Ureter (tissue), 1 donor: ENCODE results near the gene SLC6A8. TPM values are rescaled to one million over a fixed set of nuclear protein-coding genes. Genes with fewer than 3 reads are reported as not detected.
"Not testable (repeated sequence)": the region's sequence is repeated elsewhere in the genome, so short reads cannot be mapped to it uniquely, and the experiment has no call there.

Experiments used
- DNase-seq: peaks from one replicate; pipeline ENCODE4 v3.0.0-alpha.2; 2020; ENCODE audit warnings: low spot score
- total RNA-seq: library from RNA; stranded (reverse); gene quantifications from one replicate; pipeline ENCODE4 v1.2.4, GENCODE V29; 2023
- donor health status: DM: yes; HTN: yes; CAD: no.

The SLC6A8 gene
- total RNA-seq, 1 donor from 2014 or later: 70.3 TPM

DNA sequence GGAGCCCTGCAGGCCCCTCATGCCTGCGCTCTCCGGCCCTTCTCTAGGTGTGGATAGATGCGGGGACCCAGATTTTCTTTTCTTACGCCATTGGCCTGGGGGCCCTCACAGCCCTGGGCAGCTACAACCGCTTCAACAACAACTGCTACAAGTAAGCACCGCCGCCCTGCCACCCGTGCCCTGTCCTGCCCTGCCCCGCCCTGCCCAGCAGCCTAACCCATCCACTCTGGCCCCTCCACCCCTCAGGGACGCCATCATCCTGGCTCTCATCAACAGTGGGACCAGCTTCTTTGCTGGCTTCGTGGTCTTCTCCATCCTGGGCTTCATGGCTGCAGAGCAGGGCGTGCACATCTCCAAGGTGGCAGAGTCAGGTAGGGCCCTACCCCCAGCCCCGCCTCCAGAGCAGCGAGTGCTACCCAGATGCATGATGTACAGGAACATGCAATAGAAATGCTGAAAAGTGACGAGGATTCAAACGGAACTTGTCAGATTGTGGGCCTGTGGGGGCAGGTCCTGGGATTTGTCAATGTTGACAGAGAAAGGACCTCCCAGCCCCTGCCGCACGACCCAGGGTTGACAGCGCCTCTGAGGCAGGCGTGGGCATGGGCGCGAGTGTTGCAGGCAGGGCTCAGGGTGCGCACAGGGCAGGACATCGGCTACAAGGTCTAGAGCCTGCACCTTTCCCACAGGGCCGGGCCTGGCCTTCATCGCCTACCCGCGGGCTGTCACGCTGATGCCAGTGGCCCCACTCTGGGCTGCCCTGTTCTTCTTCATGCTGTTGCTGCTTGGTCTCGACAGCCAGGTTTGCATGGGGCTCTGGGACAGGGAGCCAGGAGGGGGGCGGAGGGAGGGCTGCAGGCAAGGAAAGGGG, 5.7 kb downstream of the SLC6A8 start:
- DNase-seq: no peak

DNA sequence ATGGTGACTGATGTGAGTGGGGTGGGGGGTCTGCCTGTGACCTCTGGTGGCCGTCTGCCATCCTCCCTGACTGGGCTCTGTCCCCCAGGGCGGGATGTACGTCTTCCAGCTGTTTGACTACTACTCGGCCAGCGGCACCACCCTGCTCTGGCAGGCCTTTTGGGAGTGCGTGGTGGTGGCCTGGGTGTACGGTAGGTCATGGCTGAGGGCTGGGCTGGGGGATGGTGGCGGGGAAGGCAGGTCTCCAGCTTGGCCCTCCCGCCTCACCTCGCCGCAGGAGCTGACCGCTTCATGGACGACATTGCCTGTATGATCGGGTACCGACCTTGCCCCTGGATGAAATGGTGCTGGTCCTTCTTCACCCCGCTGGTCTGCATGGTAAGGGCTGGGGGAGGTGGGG, 6.5 kb downstream of the SLC6A8 start:
- DNase-seq: not testable (repeated sequence)

GRCh38 chrX:153694687-153695270, 7.1 kb downstream of the SLC6A8 start:
- DNase-seq: no peak

GRCh38 chrX:153696100-153696499, 8.4 kb downstream of the SLC6A8 start:
- DNase-seq: no peak

DNA sequence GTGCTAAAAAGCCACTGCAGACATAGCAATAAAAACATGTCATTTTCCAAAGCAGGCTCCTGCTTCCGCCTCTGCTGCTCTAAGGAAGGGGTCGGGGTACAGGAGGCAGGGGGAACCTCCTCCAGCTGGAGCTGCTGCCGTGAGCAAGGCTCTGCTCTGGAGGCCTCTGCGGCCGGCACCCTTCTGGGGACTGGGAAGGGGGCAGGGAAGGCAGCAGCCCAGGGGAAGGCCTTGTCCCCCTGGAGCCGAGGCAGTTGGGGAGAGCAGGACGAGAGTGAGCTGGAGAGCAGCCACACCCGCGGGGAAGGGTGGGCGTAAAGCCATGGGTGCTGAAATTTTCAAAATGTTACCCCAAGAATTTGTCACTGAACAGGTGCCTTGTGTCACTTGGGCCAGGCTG, 8.8 kb downstream of the SLC6A8 start:
- DNase-seq: not testable (repeated sequence)

DNA sequence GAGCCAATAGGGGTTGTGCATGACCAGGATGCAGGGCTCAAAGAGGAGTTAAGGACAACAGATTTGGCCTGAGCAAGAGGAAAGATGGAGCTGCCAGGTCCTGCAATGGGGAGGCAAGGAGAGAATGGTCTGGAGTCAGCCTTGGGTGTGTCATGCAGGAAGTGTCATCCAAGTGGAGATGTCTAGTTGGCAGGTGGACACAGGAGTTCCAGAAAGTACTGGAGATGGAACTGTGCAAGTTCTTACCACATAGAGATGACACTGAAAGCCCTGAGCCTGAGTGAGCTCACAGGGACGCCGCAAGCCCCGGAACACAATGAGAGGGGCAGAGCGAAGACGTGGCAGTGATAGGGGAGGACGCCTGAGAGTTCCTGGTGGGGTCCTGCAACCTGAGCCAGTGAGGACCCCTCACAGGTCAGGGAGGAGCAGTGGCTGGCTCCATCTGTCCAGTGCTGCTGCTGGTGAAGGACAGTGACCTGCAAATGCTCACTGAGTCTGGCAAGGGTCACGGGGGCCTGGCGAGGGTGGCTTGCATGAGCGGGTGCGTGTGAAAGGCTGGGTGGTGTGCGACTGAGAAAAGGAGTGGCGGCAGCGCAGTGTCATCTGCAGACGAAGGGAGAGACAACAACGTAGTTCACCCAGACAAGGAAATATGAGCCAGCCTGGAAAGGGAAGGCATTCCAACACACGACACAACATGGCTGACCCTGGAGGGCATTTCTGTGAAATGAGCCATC, 9.4 kb downstream of the SLC6A8 start:
- not testable (repeated sequence) for DNase-seq

DNA sequence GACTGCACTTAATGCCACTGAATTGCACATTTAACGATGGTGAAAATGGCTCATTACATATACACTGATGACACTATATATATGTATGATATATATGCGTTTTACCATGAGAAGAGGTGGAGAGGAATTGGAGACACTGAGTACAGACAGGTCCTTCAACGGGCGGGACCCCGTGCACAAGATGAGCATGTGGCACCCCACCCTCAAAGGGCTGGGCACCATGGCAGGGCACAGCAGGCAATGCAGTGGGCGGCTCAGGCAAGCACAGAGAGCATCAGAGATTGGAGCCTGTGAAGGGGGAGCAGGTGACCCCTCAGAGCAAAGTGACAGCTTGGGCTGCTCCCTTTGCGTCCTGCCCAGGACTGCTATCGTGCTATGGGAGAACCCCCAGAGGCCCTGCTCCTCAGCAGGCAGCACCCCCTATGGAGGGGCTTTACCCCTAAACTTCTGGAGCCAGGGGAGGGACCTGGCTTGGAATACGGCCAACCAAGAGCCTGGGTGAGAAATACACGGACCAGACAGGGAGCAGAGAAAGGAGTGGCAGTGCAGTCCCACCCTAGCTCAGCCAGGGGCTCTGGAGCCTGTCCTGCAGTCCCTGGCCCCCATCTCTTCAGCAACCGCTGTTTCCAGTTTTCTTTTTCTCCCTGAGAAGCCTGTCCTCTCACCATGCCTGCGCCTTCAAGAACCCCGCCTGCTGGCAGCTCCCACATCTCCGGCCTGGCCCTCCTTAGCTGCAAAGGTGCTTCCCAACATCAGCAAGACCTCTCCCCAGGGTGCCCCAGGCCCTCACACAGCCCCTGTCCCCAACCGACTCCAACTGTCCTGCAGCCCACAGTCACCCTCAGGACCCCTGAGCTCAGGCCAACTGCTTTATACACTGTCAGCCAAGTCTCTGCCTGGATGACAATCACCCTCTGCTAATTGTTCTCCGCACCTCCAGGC, 10.5 kb downstream of the SLC6A8 start:
- no peak for DNase-seq

- DNase-seq: not testable (repeated sequence)
Observed at GRCh38 chrX:153699210-153699783, 11.6 kb downstream of the SLC6A8 start.

DNA sequence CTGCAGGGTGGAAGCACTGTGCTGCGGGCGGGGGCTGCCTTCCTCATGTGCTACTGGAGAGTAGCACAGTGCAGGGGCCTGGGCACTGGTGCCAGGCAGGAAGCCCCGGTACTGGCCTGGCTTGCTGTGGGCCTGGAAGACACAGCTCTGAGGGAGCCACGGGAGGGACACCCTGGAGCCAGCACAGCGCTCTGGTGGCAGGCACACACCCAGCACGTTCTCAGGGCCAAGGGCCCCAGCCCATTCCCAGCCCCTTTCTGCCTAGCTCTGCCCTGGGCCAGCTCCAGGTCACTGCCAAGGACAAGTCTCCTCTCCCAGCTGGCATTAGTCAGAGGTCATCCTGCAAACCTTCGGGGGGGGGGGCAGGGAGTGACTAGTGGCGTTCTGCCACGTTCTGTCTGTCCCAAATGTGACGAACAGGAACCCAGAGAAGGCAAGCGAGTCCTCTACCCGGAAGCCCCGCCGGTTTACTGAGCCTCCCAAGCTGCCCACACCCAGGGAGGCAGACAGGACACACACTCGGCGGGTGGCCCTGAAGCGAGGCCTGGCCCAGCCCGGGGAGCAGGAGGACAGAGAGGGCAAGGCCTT, 12.2 kb downstream of the SLC6A8 start:
- DNase-seq: not testable (repeated sequence)

- no peak for DNase-seq
Observed at GRCh38 chrX:153700376-153700945, 12.7 kb downstream of the SLC6A8 start.

- DNase-seq: no peak
Observed at GRCh38 chrX:153700967-153701366, 13.2 kb downstream of the SLC6A8 start.

DNA sequence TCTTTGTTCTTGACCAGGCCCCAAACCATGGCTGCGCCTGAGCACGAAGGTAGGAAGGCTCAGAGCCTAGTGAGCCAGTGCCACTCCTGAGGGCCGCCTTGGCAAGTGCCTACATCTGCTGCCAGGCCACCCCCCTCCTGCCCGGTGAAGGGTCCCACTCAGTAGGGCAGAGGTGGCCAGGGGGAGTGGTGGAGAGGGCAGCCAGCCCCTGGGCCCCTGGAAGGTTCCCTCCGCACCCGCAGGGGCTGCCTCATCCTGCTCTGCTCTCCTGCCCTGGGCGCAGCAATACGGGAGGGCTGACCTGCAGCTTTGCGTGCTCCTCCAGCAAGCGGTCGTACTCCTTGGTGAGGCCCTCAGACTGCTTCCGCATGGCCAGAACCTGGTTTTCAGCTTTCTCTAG, 14.0 kb downstream of the SLC6A8 start:
- no peak for DNase-seq

DNA sequence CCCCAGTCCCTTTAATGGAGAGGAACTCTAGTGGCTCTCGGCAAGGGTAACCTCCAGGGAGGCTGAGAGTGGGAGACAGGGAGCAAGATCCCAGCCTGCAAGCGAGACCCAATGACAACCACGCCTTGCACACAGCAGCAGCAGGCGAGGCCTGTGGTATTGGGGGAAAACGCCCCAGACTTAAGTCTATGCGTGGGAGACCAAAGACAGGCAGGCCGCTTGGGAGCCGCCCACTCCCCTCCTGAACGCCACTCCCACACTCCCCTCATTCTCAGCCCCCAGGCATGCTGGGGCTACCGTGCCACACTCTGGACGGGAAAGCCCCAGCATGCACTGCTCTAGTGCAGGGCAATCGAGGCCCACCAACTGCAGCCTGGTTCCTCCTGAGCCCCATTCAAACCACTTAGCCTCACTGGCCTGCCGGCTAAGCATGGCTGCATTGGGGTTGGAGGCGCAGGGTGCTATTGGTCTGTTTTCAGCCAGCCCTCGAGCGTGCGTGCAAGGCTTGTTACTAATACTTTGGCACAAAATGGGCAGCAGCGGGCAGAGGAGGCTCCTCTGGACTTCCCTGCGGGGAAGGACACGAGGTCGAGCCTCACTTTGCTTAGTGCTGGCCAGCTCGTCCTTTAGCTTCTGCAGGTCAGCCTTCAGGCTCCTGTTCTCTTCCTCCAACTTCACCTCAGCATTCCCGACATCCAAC, 14.8 kb downstream of the SLC6A8 start:
- DNase-seq: no peak

GRCh38 chrX:153703036-153703370, 15.3 kb downstream of the SLC6A8 start:
- DNase-seq: no peak

GRCh38 chrX:153704021-153704526, 16.3 kb downstream of the SLC6A8 start:
- DNase-seq: no peak

DNA sequence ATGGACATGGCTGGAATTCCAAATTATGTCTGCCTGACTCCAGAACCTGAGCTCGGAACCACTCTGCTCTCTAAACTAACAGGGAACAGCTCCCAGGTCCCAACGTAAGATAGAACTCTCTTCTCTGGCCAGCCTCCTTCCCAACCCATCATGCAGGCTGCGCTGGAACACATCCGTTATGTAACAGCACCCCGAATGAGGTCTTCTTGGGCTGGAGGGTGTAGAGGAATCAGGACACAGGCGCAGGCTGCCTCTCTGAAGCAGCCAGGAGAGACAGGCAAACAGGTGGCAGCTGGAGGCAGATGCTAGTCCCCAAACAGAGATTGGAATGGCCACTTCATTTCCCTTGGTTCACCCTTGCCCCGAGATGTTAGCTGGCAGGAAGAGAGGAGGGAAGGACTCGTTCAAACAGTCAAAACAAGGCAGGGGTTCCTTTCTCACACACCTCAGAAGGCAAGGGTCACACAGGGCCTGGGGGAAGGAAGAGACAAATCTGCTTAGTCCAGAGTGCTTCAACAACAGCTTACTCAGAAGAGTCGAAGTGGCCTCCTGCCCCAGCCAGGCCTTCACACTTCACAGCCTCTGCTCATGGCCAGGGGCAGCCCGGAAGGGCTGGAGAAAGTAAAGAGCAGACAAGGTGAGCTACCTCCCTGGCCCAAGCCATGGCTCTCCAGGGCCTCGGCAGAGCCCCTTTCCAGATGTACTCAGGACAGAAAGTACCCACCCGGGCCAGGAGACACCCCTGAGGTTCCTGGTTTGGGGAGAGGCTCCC, 17.1 kb downstream of the SLC6A8 start:
- DNase-seq: not testable (repeated sequence)

DNA sequence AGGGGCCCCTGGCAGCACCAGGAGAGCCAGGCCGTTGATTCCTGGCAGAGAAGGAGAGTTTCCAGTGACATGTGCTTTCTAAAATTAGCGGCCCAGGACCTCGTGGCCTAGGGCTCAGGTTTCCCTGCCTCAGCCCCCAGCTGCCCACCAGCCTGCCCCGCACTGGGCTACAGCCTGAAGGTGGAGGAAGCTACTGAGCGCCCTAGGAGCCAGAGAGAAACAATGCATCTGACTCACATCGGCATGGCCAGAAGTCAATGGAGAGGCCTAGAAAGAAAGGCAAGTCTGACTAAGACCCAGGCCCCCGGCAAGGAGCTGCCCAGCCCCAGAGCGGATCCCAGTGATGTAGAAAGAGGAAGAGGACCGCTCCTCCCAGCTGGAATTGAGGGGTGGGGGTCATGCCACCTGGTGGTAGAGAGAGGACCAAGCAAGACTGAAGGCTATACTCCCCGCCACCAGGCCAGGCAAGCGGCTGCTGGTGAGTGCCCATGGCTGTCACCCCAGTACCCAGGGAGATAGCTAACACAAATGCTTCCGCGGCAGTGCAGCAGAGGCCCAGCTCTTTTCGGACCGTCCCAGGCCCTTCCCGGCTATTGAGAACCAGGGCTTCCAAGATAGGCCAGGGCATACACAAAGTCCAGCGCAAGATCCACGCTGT, 17.8 kb downstream of the SLC6A8 start:
- not testable (repeated sequence) for DNase-seq

DNA sequence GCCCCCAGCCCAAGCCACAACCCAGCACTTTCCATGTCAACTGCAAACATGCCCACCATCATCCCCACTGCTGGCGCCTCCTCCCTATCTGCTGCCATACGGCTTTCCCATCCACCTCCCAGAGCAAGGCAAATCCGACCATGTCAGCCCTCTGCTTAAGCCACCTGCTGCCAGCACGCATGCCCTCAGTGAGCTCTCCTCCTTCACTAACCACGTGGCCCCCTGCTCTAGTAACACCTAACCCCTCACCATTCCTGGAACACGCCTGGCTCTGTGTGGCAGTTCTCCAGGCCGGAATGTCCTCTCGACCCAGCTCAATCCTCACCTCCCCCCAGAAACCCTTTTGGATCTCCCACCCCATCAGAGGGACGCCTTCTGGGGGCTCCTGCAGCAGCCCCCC, 19.1 kb downstream of the SLC6A8 start:
- no peak for DNase-seq
